ENCODE measurements around the gene CD200. TPM values are rescaled to one million over a fixed set of nuclear protein-coding genes. Genes with fewer than 3 reads are reported as not detected.

The CD200 gene
- total RNA-seq, 1 donor from 2014 or later: 4.4 TPM

GRCh38 chr3:112372396-112372795 is 39.4 kb downstream of the CD200 start:
- intact Hi-C loops (cut with DNase I): no loop called here
- Histone ChIP-seq H3K9me3 (no peaks in the 10 kb centered on the region), H3K27me3 (ENCODE audit: low read depth) (no peaks in the 10 kb centered on the region), H3K4me1 (peaks cover 17% of the 10 kb centered on the region), H3K27ac (no peak overlapping the region), H3K4me3 (no peak overlapping the region), H3K36me3 (no peaks in the 10 kb centered on the region)
- no peak for ATAC-seq
- no peak for DNase-seq
- TF ChIP-seq CTCF (IDR thresholded peaks at IDR 0.05): no peak

- Histone ChIP-seq H3K36me3 (no peaks in the 10 kb centered on the region), H3K27me3 (ENCODE audit: low read depth) (no peaks in the 10 kb centered on the region), H3K4me3 (no peak overlapping the region), H3K4me1 (peaks cover 26% of the 10 kb centered on the region), H3K9me3 (no peaks in the 10 kb centered on the region), H3K27ac (no peak overlapping the region)
- ATAC-seq (no peak), DNase-seq (no peak)
- TF ChIP-seq CTCF (IDR thresholded peaks at IDR 0.05): no peak
- intact Hi-C loops (cut with DNase I): no loop called here
These were observed 40.5 kb downstream of the CD200 start for GRCh38 chr3:112373476-112373875.

GRCh38 chr3:112373924-112374323 is 41.0 kb downstream of the CD200 start:
- no peak overlapping the region for H3K4me3 ChIP-seq
- ATAC-seq (no peak), DNase-seq (no peak)
- intact Hi-C loops (cut with DNase I): no loop called here
- no peaks in the 10 kb centered on the region for H3K9me3 ChIP-seq
- H3K27ac ChIP-seq: no peak overlapping the region
- H3K27me3 ChIP-seq (ENCODE audit: low read depth): no peaks in the 10 kb centered on the region
- TF ChIP-seq CTCF (IDR thresholded peaks at IDR 0.05): no peak
- H3K36me3 ChIP-seq: no peaks in the 10 kb centered on the region
- H3K4me1 ChIP-seq: peaks cover 31% of the 10 kb centered on the region

- H3K4me3 ChIP-seq: no peak overlapping the region
- H3K36me3 ChIP-seq: no peaks in the 10 kb centered on the region
- no peak for ATAC-seq
- TF ChIP-seq CTCF (IDR thresholded peaks at IDR 0.05): no peak
- no peak for DNase-seq
- H3K9me3 ChIP-seq: no peaks in the 10 kb centered on the region
- H3K4me1 ChIP-seq: peaks cover 34% of the 10 kb centered on the region
- intact Hi-C loops (cut with DNase I): no loop called here
- no peaks in the 10 kb centered on the region for H3K27me3 ChIP-seq (ENCODE audit: low read depth)
- H3K27ac ChIP-seq: no peak overlapping the region
These were observed 41.4 kb downstream of the CD200 start for GRCh38 chr3:112374333-112374734.

- H3K9me3 ChIP-seq: no peaks in the 10 kb centered on the region
- H3K27ac ChIP-seq: no peak overlapping the region
- ATAC-seq: no peak
- no peak for DNase-seq
- TF ChIP-seq CTCF (IDR thresholded peaks at IDR 0.05): no peak
- H3K4me3 ChIP-seq: no peak overlapping the region
- H3K27me3 ChIP-seq (ENCODE audit: low read depth): no peaks in the 10 kb centered on the region
- no peaks in the 10 kb centered on the region for H3K36me3 ChIP-seq
- intact Hi-C loops (cut with DNase I): no loop called here
- H3K4me1 ChIP-seq: peaks cover 34% of the 10 kb centered on the region
These were observed 42.2 kb downstream of the CD200 start for GRCh38 chr3:112375117-112375516.
